DOHH2 (cell line): ENCODE measurements around the gene FFAR1.

Experiments used
- CTCF ChIP-seq: fragments of 200-600 bp; sonication (generic); IDR thresholded peaks from one replicate; pipeline ENCODE4 v1.5.1; 2014; ENCODE audit warnings: antibody characterized with exemption, mild to moderate bottlenecking, low read depth, low read length; ENCODE audit not compliant: poor library complexity, severe bottlenecking
- EZH2phosphoT487 ChIP-seq: fragments of 200-600 bp; sonication (generic); IDR thresholded peaks from 2 replicates; pipeline ENCODE4 v1.6.1; 2017; ENCODE audit warnings: borderline replicate concordance, mild to moderate bottlenecking, antibody characterized with exemption, low read length, moderate library complexity, mixed read lengths

GRCh38 chr19:35329323-35329722 lies 18.4 kb upstream of the FFAR1 start:
- no peak for TF ChIP-seq CTCF
- no peak for TF ChIP-seq EZH2phosphoT487
